ENCODE measurements around the gene ECEL1.

DNA sequence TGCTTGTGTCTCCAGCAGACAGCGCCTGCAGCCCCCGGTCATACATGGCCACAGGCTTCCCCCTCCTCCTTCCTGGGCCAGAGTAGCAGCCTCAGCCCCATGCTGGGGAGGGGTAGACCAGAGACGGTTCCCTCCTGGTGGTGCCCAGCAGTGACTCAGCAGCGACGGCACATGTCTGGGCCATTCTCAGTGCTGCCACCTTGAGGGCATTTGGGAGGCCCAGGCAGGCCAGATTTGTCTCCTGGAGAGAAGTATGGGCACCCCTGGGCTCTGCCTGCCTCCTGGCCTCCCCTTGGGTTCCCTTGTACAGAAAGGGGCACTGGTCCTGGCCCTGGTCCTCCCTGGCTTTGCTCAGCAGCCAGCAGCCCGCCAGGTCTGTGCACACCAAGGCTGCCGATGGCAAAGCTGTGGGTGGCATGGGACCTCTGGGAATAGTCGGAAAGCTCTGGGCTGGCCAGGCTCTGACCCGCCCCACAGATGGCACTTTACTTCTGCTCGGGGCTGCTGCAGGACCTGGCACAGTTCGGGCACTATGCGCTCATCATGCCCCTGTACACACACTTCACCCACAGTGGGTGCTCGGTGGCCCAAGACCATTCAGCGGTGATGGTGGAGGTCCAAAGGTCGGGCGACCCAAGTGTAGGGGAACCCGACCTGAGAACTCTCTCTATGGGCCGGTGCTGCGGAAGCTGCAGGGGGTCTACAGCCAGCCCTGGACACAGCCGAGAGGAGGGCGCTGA, 43.1 kb downstream of the ECEL1 start:
- TF ChIP-seq, protein P1, sequence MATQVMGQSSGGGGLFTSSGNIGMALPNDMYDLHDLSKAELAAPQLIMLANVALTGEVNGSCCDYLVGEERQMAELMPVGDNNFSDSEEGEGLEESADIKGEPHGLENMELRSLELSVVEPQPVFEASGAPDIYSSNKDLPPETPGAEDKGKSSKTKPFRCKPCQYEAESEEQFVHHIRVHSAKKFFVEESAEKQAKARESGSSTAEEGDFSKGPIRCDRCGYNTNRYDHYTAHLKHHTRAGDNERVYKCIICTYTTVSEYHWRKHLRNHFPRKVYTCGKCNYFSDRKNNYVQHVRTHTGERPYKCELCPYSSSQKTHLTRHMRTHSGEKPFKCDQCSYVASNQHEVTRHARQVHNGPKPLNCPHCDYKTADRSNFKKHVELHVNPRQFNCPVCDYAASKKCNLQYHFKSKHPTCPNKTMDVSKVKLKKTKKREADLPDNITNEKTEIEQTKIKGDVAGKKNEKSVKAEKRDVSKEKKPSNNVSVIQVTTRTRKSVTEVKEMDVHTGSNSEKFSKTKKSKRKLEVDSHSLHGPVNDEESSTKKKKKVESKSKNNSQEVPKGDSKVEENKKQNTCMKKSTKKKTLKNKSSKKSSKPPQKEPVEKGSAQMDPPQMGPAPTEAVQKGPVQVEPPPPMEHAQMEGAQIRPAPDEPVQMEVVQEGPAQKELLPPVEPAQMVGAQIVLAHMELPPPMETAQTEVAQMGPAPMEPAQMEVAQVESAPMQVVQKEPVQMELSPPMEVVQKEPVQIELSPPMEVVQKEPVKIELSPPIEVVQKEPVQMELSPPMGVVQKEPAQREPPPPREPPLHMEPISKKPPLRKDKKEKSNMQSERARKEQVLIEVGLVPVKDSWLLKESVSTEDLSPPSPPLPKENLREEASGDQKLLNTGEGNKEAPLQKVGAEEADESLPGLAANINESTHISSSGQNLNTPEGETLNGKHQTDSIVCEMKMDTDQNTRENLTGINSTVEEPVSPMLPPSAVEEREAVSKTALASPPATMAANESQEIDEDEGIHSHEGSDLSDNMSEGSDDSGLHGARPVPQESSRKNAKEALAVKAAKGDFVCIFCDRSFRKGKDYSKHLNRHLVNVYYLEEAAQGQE (IDR thresholded peaks at IDR 0.05; ENCODE audit: unreplicated experiment): no peak
- TF ChIP-seq EZH2phosphoT487 (IDR thresholded peaks at IDR 0.05; ENCODE audit: unreplicated experiment) (no peak), ZNF114 (CRISPR knock-in tag; IDR thresholded peaks at IDR 0.05) (no peak), EZH2 (IDR thresholded peaks at IDR 0.05; ENCODE audit: low read depth, unreplicated experiment) (no peak), POLR2AphosphoS5 (IDR thresholded peaks at IDR 0.05; ENCODE audit: low read depth) (no peak), CREB1 (CRISPR knock-in tag; IDR thresholded peaks at IDR 0.05; ENCODE audit: low read depth) (0 out of 2 replicates have a peak, but pooled peaks have one; percentile 32), NANOG (IDR thresholded peaks at IDR 0.05; ENCODE audit: borderline replicate concordance) (no peak), ZNF331 (CRISPR knock-in tag; IDR thresholded peaks at IDR 0.05; ENCODE audit: low read depth) (no peak)
- TF ChIP-seq, protein P2, sequence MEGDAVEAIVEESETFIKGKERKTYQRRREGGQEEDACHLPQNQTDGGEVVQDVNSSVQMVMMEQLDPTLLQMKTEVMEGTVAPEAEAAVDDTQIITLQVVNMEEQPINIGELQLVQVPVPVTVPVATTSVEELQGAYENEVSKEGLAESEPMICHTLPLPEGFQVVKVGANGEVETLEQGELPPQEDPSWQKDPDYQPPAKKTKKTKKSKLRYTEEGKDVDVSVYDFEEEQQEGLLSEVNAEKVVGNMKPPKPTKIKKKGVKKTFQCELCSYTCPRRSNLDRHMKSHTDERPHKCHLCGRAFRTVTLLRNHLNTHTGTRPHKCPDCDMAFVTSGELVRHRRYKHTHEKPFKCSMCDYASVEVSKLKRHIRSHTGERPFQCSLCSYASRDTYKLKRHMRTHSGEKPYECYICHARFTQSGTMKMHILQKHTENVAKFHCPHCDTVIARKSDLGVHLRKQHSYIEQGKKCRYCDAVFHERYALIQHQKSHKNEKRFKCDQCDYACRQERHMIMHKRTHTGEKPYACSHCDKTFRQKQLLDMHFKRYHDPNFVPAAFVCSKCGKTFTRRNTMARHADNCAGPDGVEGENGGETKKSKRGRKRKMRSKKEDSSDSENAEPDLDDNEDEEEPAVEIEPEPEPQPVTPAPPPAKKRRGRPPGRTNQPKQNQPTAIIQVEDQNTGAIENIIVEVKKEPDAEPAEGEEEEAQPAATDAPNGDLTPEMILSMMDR (conservative IDR thresholded peaks at IDR 0.05; ENCODE audit: low read depth in 2 of 2): peak; percentile 62 to 84
- TF ChIP-seq, protein P3, sequence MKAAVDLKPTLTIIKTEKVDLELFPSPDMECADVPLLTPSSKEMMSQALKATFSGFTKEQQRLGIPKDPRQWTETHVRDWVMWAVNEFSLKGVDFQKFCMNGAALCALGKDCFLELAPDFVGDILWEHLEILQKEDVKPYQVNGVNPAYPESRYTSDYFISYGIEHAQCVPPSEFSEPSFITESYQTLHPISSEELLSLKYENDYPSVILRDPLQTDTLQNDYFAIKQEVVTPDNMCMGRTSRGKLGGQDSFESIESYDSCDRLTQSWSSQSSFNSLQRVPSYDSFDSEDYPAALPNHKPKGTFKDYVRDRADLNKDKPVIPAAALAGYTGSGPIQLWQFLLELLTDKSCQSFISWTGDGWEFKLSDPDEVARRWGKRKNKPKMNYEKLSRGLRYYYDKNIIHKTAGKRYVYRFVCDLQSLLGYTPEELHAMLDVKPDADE (IDR thresholded peaks at IDR 0.05): no peak
